Heart left ventricle (tissue), 13 donors: ENCODE measurements around the gene BFSP1.

Source experiments
- CTCF ChIP-seq, 12 donors: fragments of 200-600 bp; sonication (generic) in 4 of 12; IDR thresholded peaks; one replicate each; pipeline versions ENCODE4 v1.5.0 to v1.8.0; 2018 to 2022; ENCODE audit warnings: antibody characterized with exemption in 12 of 12, mild to moderate bottlenecking in 5 of 12
- POLR2A ChIP-seq, 2 donors: fragments of 450-650 bp; IDR thresholded peaks; one replicate each; pipeline ENCODE4 v1.6.1; 2017; ENCODE audit warnings: antibody characterized with exemption in 2 of 2, mild to moderate bottlenecking in 2 of 2, moderate library complexity in 2 of 2
- donor health status: ischemic (EF 13 %, LVEDD 7.1; RV severe dilation, severe dysfunction).
- donor health status: DM: no; HTN: yes; CAD: no.
- donor health status: DM: no; HTN: no; CAD: no.
- donor health status: ischemic (EF 25% LVEDD 6.9; RV normal size, moderate dysfunction).
- donor health status: ischemic (EF 25% LVEDD 5.7; RV mildly dilated, moderate dysfunction).
- donor health status: ischemic (EF 35%, LVEDD 5.7; RV mildly dilated, moderate dysfunction).
- donor health status: nonischemic (EF 11% LVEDD 7.7; RV severe dilation, severe dysfunction).
- donor health status: DM: yes; HTN: yes; CAD: no.
- donor health status: PGD.
- donor health status: ischemic (EF 29% LVEDD 5.4; RV normal size, mild dysfunction).
- donor health status: nonischemic (EF 23%, LVEDD 6.1; RV moderate dilation, normal function).

GRCh38 chr20:17504066-17504897 is 26.9 kb downstream of the BFSP1 start:
- TF ChIP-seq CTCF (IDR thresholded peaks at IDR 0.05) (no peak), POLR2A (IDR thresholded peaks at IDR 0.05) (no peak)
